Activated CD4-positive, alpha-beta memory T cell treated with anti-CD3 and anti-CD28 coated beads, Interleukin-2, amount 10 ng/mL, durations not matched to agents 7 days and 5 days (primary cell): Measurements from ENCODE around the gene TBC1D5. TPM values are rescaled to one million over a fixed set of nuclear protein-coding genes. Genes with fewer than 3 reads are reported as not detected.
"Not testable (repeated sequence)": the region's sequence is repeated elsewhere in the genome, so short reads cannot be mapped to it uniquely, and the experiment has no call there.

Experiments used
- CTCF ChIA-PET: fragments of 350-600 bp; sonication (Branson Sonifier 250); formaldehyde crosslinking; loops from one replicate; lab custom pipeline; 2021; ENCODE audit warnings: antibody characterized with exemption, inconsistent platforms; lab: Charles Lee
- POLR2A ChIA-PET: fragments of 350-600 bp; sonication (Branson Sonifier 250); formaldehyde crosslinking; loops from one replicate; lab custom pipeline; 2021; ENCODE audit warnings: antibody characterized with exemption; lab: Charles Lee
- DNase-seq: peaks from one replicate; pipeline ENCODE4 v3.0.0-alpha.2; 2020
- H3K27ac Mint-ChIP-seq: one replicate; pipeline ENCODE4 v1.8.0; 2021; ENCODE audit warnings: mild to moderate bottlenecking, mixed read lengths
- H3K27me3 Mint-ChIP-seq: one replicate; pipeline ENCODE4 v1.8.0; 2021; ENCODE audit warnings: mixed read lengths
- H3K36me3 Mint-ChIP-seq: one replicate; pipeline ENCODE4 v1.8.0; 2021; ENCODE audit warnings: low read depth, mixed read lengths
- H3K4me1 Mint-ChIP-seq: one replicate; pipeline ENCODE4 v1.8.0; 2021; ENCODE audit warnings: mixed read lengths
- H3K4me3 Mint-ChIP-seq: one replicate; pipeline ENCODE4 v1.8.0; 2021; ENCODE audit warnings: mild to moderate bottlenecking, mixed read lengths
- H3K9me3 Mint-ChIP-seq: one replicate; pipeline ENCODE4 v1.8.0; 2021; ENCODE audit warnings: mixed read lengths
- total RNA-seq, 2 experiments: library from RNA; stranded (reverse); gene quantifications; one replicate each; pipeline ENCODE4 v1.2.3, GENCODE V29; 2021

Gene TBC1D5
- total RNA-seq, 2 experiments from 2014 or later = 49.9 to 50.8 TPM

- Mint-ChIP-seq H3K36me3 (peaks cover 4% of the 10 kb centered on the region), H3K4me3 (no peak overlapping the region)
Observed at GRCh38 chr3:17399586-17399985, 342.8 kb downstream of the TBC1D5 start.

GRCh38 chr3:17398959-17399551 is 343.4 kb downstream of the TBC1D5 start:
- no peaks in the 10 kb centered on the region for H3K4me1 Mint-ChIP-seq
- ChIA-PET CTCF (no interaction called here), POLR2A (no interaction called here)
- H3K36me3 Mint-ChIP-seq = peaks cover 2% of the 10 kb centered on the region
- H3K4me3 Mint-ChIP-seq = no peak overlapping the region
- no peak overlapping the region for H3K27ac Mint-ChIP-seq
- no peaks in the 10 kb centered on the region for H3K27me3 Mint-ChIP-seq
- H3K9me3 Mint-ChIP-seq = no peaks in the 10 kb centered on the region
- no peak for DNase-seq

More at GRCh38 chr3:17399586-17399985, 342.8 kb downstream of the TBC1D5 start:
- H3K4me1 Mint-ChIP-seq = no peaks in the 10 kb centered on the region
- no peak overlapping the region for H3K27ac Mint-ChIP-seq
- DNase-seq = no peak
- H3K9me3 Mint-ChIP-seq = no peaks in the 10 kb centered on the region
- ChIA-PET CTCF (no interaction called here), POLR2A (no interaction called here)
- H3K27me3 Mint-ChIP-seq = no peaks in the 10 kb centered on the region

- POLR2A ChIA-PET = no interaction called here
- CTCF ChIA-PET = no interaction called here
- peaks cover 4% of the 10 kb centered on the region for H3K9me3 Mint-ChIP-seq
- H3K36me3 Mint-ChIP-seq = peaks cover 19% of the 10 kb centered on the region
- no peak overlapping the region for H3K27ac Mint-ChIP-seq
- no peaks in the 10 kb centered on the region for H3K27me3 Mint-ChIP-seq
- H3K4me3 Mint-ChIP-seq = no peak overlapping the region
- DNase-seq = no peak
- H3K4me1 Mint-ChIP-seq = no peaks in the 10 kb centered on the region
Observed at GRCh38 chr3:17396036-17396435, 346.4 kb downstream of the TBC1D5 start.

DNA sequence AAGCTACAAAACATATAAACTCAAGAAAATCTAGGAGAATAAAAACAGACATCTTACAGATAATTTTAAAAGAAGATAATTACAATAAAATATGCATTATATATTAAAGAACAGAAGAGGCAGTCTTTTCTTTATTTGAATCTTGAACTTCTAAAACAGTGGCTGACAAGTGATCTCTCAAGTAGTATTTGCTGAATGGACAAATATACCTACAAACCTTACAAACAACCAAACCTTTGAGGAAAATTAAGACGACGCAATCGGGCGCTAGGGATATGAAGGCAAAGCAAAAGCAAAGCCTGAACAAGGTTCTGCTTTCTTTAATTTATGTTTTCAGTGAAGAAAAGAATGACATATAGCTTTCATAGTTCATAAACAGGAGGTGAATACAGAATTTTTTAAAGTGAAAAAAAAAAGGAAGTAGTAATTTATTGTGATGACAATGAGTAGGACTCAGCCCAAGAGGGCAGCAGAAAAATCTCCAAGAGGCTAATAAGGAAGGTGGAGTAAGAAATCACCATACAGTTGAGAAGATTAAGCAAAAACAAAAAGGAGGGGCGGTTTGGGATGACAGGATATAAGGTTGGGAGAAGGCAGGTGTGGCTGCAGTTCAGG is 347.8 kb downstream of the TBC1D5 start:
- ChIA-PET POLR2A (no interaction called here), CTCF (no interaction called here)
- peaks cover 19% of the 10 kb centered on the region for H3K36me3 Mint-ChIP-seq
- H3K4me3 Mint-ChIP-seq = no peak overlapping the region
- H3K4me1 Mint-ChIP-seq = no peaks in the 10 kb centered on the region
- no peak for DNase-seq
- H3K9me3 Mint-ChIP-seq = peaks cover 4% of the 10 kb centered on the region
- no peak overlapping the region for H3K27ac Mint-ChIP-seq
- no peaks in the 10 kb centered on the region for H3K27me3 Mint-ChIP-seq

DNA sequence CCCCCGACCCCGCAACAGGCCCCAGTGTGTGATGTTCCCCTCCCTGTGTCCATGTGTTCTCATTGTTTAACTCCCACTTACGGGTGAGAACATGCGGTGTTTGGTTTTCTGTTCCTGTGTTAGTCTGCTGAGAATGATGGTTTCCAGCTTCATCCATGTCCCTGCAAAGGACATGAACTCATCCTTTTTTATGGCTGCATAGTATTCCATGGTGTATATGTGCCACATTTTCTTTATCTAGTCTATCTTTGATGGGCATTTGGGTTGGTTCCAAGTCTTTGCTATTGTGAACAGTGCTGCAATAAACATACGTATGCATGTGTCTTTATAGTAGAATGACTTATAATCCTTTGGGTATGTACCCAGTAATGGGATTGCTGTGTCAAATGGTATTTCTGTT is 349.9 kb downstream of the TBC1D5 start:
- H3K36me3 Mint-ChIP-seq = peaks cover 22% of the 10 kb centered on the region
- CTCF ChIA-PET = not testable (repeated sequence)

DNA sequence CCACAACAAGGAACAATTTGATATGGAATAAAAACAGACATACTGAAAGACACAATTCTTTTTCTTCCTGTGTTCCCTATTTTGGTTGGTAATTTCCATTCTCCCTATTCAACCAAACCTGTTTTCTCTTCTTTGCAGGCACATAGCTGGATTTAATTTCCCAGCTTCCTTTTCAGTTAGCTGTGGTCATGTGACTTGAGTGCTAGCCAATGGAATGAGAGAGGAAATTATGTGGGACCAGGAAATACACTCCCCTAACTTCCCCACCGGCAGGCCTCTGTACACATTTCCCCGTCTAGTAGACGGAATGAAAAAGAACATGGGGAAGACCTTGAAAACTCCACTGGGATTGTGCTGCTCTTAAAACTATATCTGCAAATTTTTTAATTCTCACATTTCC is 351.6 kb downstream of the TBC1D5 start:
- ChIA-PET CTCF (no interaction called here), POLR2A (no interaction called here)
- Mint-ChIP-seq H3K4me3 (no peak overlapping the region), H3K27me3 (no peaks in the 10 kb centered on the region), H3K27ac (no peak overlapping the region), H3K4me1 (no peaks in the 10 kb centered on the region), H3K36me3 (peaks cover 22% of the 10 kb centered on the region), H3K9me3 (peaks cover 4% of the 10 kb centered on the region)
- DNase-seq = no peak

More for the DNA sequence above, 349.9 kb downstream of the TBC1D5 start:
- H3K27me3 Mint-ChIP-seq, H3K9me3 Mint-ChIP-seq, H3K27ac Mint-ChIP-seq, DNase-seq, POLR2A ChIA-PET, H3K4me3 Mint-ChIP-seq, H3K4me1 Mint-ChIP-seq: not testable (repeated sequence)

DNA sequence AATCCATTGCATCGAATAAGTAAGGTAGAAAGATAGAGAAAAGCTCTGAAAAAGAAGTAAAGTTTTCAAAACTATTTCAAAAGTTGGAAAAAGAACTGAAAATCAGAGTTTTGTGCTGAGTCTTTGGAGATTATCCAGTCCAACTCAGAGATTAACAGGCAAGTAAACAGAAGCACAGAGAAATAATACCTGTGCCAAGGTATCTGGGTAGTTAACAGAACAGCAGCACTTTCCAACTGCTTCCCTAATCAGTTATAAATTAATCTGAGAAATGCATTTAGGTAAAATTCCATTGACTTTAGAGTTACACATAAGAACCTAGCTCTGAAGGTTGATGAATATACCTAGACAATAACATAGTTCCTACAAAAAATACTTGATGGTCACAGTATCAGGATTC is 355.3 kb downstream of the TBC1D5 start:
- ChIA-PET CTCF (no interaction called here), POLR2A (no interaction called here)
- Mint-ChIP-seq H3K4me3 (no peak overlapping the region), H3K27me3 (no peaks in the 10 kb centered on the region), H3K36me3 (peaks cover 10% of the 10 kb centered on the region), H3K9me3 (no peaks in the 10 kb centered on the region), H3K4me1 (no peaks in the 10 kb centered on the region), H3K27ac (no peak overlapping the region)
- DNase-seq = no peak

GRCh38 chr3:17386432-17386831 is 356.0 kb downstream of the TBC1D5 start:
- CTCF ChIA-PET = no interaction called here
- Mint-ChIP-seq H3K27ac (no peak overlapping the region), H3K4me3 (no peak overlapping the region), H3K27me3 (no peaks in the 10 kb centered on the region), H3K36me3 (peaks cover 6% of the 10 kb centered on the region), H3K4me1 (no peaks in the 10 kb centered on the region), H3K9me3 (no peaks in the 10 kb centered on the region)
- no peak for DNase-seq
- POLR2A ChIA-PET = no interaction called here

GRCh38 chr3:17384567-17385296 is 357.7 kb downstream of the TBC1D5 start:
- no peak overlapping the region for H3K4me3 Mint-ChIP-seq

DNA sequence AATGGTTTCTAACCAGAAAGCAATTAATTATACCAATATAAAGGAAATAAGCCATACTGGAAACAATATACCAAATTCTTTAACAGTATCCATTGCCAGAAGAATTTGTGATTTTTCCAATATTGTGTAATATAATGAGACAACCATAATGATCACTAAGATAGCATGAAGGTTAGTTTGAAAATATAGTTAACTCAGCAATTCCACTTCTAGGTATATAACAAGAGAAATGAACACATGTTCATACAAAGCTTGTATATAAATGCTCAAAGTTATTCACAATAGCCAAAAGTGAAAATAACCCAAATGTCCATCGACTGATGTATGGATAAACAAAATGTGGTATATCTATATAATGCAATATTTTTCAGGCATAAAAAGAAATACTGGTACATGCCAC is 369.1 kb downstream of the TBC1D5 start:
- ChIA-PET CTCF (no interaction called here), POLR2A (no interaction called here)
- no peaks in the 10 kb centered on the region for H3K9me3 Mint-ChIP-seq
- H3K4me1 Mint-ChIP-seq = no peaks in the 10 kb centered on the region
- no peak overlapping the region for H3K27ac Mint-ChIP-seq
- no peaks in the 10 kb centered on the region for H3K27me3 Mint-ChIP-seq
- no peaks in the 10 kb centered on the region for H3K36me3 Mint-ChIP-seq
- H3K4me3 Mint-ChIP-seq = no peak overlapping the region
- no peak for DNase-seq

More at GRCh38 chr3:17384567-17385296, 357.7 kb downstream of the TBC1D5 start:
- no peaks in the 10 kb centered on the region for H3K9me3 Mint-ChIP-seq
- CTCF ChIA-PET = no interaction called here
- no peaks in the 10 kb centered on the region for H3K4me1 Mint-ChIP-seq
- no peak for DNase-seq
- POLR2A ChIA-PET = no interaction called here
- H3K36me3 Mint-ChIP-seq = peaks cover 4% of the 10 kb centered on the region
- no peaks in the 10 kb centered on the region for H3K27me3 Mint-ChIP-seq
- no peak overlapping the region for H3K27ac Mint-ChIP-seq

GRCh38 chr3:17372362-17373210 is 369.8 kb downstream of the TBC1D5 start:
- H3K27ac Mint-ChIP-seq = no peak overlapping the region
- ChIA-PET CTCF (no interaction called here), POLR2A (no interaction called here)
- no peaks in the 10 kb centered on the region for H3K9me3 Mint-ChIP-seq
- DNase-seq = no peak
- H3K4me3 Mint-ChIP-seq = no peak overlapping the region
- no peaks in the 10 kb centered on the region for H3K4me1 Mint-ChIP-seq
- no peaks in the 10 kb centered on the region for H3K27me3 Mint-ChIP-seq
- no peaks in the 10 kb centered on the region for H3K36me3 Mint-ChIP-seq

GRCh38 chr3:17369973-17370372 is 372.5 kb downstream of the TBC1D5 start:
- CTCF ChIA-PET = no interaction called here
- H3K4me3 Mint-ChIP-seq = no peak overlapping the region
- POLR2A ChIA-PET = no interaction called here
- H3K9me3 Mint-ChIP-seq = no peaks in the 10 kb centered on the region
- no peak for DNase-seq
- no peak overlapping the region for H3K27ac Mint-ChIP-seq
- H3K36me3 Mint-ChIP-seq = no peaks in the 10 kb centered on the region
- H3K4me1 Mint-ChIP-seq = no peaks in the 10 kb centered on the region
- no peaks in the 10 kb centered on the region for H3K27me3 Mint-ChIP-seq

GRCh38 chr3:17367171-17367570 is 375.3 kb downstream of the TBC1D5 start:
- H3K36me3 Mint-ChIP-seq = no peaks in the 10 kb centered on the region
- H3K4me1 Mint-ChIP-seq = no peaks in the 10 kb centered on the region
- no peak overlapping the region for H3K27ac Mint-ChIP-seq
- no peaks in the 10 kb centered on the region for H3K9me3 Mint-ChIP-seq
- no peak for DNase-seq
- H3K27me3 Mint-ChIP-seq = no peaks in the 10 kb centered on the region
- POLR2A ChIA-PET = no interaction called here
- H3K4me3 Mint-ChIP-seq = no peak overlapping the region
- CTCF ChIA-PET = no interaction called here
